GM04503 (cell line): ENCODE results near the gene INO80C.

ENCODE experiments used
- DNase-seq: peaks from one replicate; pipeline ENCODE4 v3.0.0-alpha.2; 2012; ENCODE audit warnings: low read depth

Gene INO80C

GRCh38 chr18:35426786-35427185 is 71.0 kb downstream of the INO80C start:
- no peak for DNase-seq

DNA sequence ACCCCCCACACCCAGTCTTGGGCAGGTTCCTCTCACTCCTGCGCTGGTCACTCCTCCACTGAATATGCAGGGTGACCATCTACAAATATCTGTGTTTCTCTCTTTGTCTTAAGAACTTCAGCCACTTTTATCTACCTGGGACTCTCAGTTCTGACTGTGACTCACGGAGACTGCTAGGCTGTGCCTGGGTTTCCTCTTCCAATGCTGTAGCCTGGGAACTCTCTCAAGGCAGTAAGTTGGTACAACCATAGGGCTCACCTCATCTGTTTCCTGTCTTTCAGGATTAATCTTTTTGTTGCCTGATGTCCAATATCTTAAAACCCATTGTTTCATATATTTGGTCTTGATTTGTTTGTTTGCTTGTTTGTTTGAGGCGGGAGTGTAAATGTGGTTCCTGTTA is 73.4 kb downstream of the INO80C start:
- DNase-seq = no peak

DNA sequence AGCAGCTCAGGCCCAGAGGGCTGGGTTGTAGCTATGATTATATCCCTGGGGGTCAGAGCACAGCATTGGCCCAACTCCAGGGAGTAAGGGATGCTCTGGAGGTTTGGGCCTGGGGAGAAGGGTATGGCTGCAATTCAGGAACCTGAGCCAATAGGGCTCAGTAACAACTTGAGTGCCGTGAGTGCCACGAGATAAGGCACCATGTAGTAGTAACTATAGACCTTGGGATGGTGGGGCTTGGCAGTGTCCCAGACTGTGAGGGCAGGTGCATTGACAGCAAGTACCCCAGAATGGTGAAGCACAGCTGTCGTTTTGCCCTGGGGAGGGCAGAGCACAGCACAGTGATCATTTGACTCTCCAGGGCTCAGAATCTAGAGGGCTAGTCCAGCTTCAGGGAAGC is 75.5 kb downstream of the INO80C start:
- DNase-seq = no peak

- no peak for DNase-seq
These were observed 79.2 kb downstream of the INO80C start for GRCh38 chr18:35418610-35419009.
